SK-N-SH (cell line): ENCODE data around the gene GSTA4. TPM values are rescaled to one million over a fixed set of nuclear protein-coding genes. Genes with fewer than 3 reads are reported as not detected.

ENCODE experiments used
- CTCF ChIA-PET: fragments of 300-600, 350-600 bp; formaldehyde crosslinking; extraction: SDS; loops from one replicate; lab custom pipeline; 2021; lab: Yijun Ruan, JAX
- POLR2A ChIA-PET: fragments of 350-600 bp; sonication (Branson Sonifier 250); formaldehyde crosslinking; extraction: SDS; loops from one replicate; lab custom pipeline; 2020; ENCODE audit warnings: antibody characterized with exemption, inconsistent platforms; lab: Yijun Ruan, JAX
- DNase-seq: peaks from one replicate; pipeline ENCODE4 v3.0.0; 2012
- H2AFZ ChIP-seq: fragments of 200-600 bp; sonication (generic); 2 replicates; pipeline ENCODE4 v1.8.1; 2016; ENCODE audit warnings: antibody characterized with exemption, mild to moderate bottlenecking, low read depth
- H3F3A ChIP-seq: fragments of 200-600 bp; sonication (generic); replicated peaks from 2 replicates; pipeline ENCODE3; 2016; ENCODE audit warnings: antibody characterized with exemption, mild to moderate bottlenecking; ENCODE audit not compliant: insufficient read depth
- H3K27ac ChIP-seq, 2 experiments: fragments of 200-500 bp in 1 of 2; fragments of 200-600 bp in 1 of 2; sonication (Bioruptor generic) in 1 of 2; sonication (generic), shearing (Covaris generic) in 1 of 2; 2 replicates each; pipeline versions ENCODE4 v1.5.1 to v1.6.1; 2014 to 2016; ENCODE audit warnings: low read depth in 2 of 2, inconsistent platforms in 1 of 2, low read length in 1 of 2, mild to moderate bottlenecking in 1 of 2, mixed read lengths in 1 of 2
- H3K27me3 ChIP-seq: fragments of 200-600 bp; sonication (generic), shearing (Covaris generic); 2 replicates; pipeline ENCODE4 v1.6.1; 2016; ENCODE audit warnings: mixed run types; ENCODE audit not compliant: insufficient read depth
- H3K36me3 ChIP-seq, 2 experiments: fragments of 200-500 bp in 1 of 2; fragments of 200-600 bp in 1 of 2; sonication (Bioruptor generic) in 1 of 2; sonication (generic) in 1 of 2; replicated peaks in 1 of 2; 2 replicates each; pipeline versions ENCODE3 to v1.5.1; 2014 to 2016; ENCODE audit warnings: low read length in 1 of 2, mild to moderate bottlenecking in 1 of 2; ENCODE audit not compliant: insufficient read depth in 2 of 2, control insufficient read depth in 1 of 2
- H3K4me1 ChIP-seq, 2 experiments: fragments of 200-500 bp in 1 of 2; fragments of 200-600 bp in 1 of 2; sonication (Bioruptor generic) in 1 of 2; sonication (generic), shearing (Covaris generic) in 1 of 2; 2 replicates each; pipeline versions ENCODE4 v1.5.1 to v1.6.1; 2014 to 2016; ENCODE audit warnings: low read depth in 1 of 2, low read length in 1 of 2, mixed run types in 1 of 2; ENCODE audit not compliant: insufficient read depth in 2 of 2, control insufficient read depth in 1 of 2
- H3K4me2 ChIP-seq: fragments of 200-600 bp; sonication (generic), shearing (Covaris generic); 2 replicates; pipeline ENCODE4 v1.6.1; 2017; ENCODE audit warnings: mixed run types
- H3K4me3 ChIP-seq, 2 experiments: fragments of 200-500 bp in 1 of 2; fragments of 200-600 bp in 1 of 2; sonication (Bioruptor generic) in 1 of 2; sonication (generic), shearing (Covaris generic) in 1 of 2; 2 replicates each; pipeline versions ENCODE4 v1.5.1 to v1.8.1; 2014 to 2016; ENCODE audit warnings: low read depth in 2 of 2, inconsistent platforms in 1 of 2, low read length in 1 of 2, mild to moderate bottlenecking in 1 of 2, mixed read lengths in 1 of 2, moderate library complexity in 1 of 2
- H3K79me2 ChIP-seq: fragments of 200-600 bp; sonication (generic); 2 replicates; pipeline ENCODE4 v1.8.1; 2017; ENCODE audit warnings: mild to moderate bottlenecking; ENCODE audit not compliant: insufficient read depth
- H3K9ac ChIP-seq: fragments of 200-600 bp; sonication (generic); 2 replicates; pipeline ENCODE4 v1.6.1; 2017; ENCODE audit warnings: mixed run types
- H3K9me2 ChIP-seq: fragments of 200-600 bp; sonication (generic); 2 replicates; pipeline ENCODE4 v1.6.1; 2017; ENCODE audit warnings: mixed run types
- H3K9me3 ChIP-seq: fragments of 200-600 bp; sonication (generic); 2 replicates; pipeline ENCODE4 v1.6.1; 2017; ENCODE audit warnings: mixed run types, mild to moderate bottlenecking, moderate library complexity
- H4K20me1 ChIP-seq: fragments of 200-600 bp; sonication (generic); 2 replicates; pipeline ENCODE4 v1.6.1; 2017; ENCODE audit warnings: mild to moderate bottlenecking, mixed run types; ENCODE audit not compliant: insufficient read depth
- ELF1 ChIP-seq: IDR thresholded peaks from 2 replicates; pipeline ENCODE4 v1.4.0; 2012
- FOSL2 ChIP-seq: IDR thresholded peaks from 2 replicates; pipeline ENCODE4 v1.4.0; 2012; ENCODE audit warnings: low read depth, mild to moderate bottlenecking, moderate library complexity, borderline replicate concordance
- JUND ChIP-seq: IDR thresholded peaks from 2 replicates; pipeline ENCODE4 v1.4.0; 2012
- MAX ChIP-seq: IDR thresholded peaks from 2 replicates; pipeline ENCODE4 v1.4.0; 2012; ENCODE audit warnings: low read depth
- NFIC ChIP-seq: IDR thresholded peaks from 2 replicates; pipeline ENCODE4 v1.4.0; 2012; ENCODE audit warnings: borderline replicate concordance
- NRF1 ChIP-seq: IDR thresholded peaks from 2 replicates; pipeline ENCODE4 v1.6.1; 2012; ENCODE audit warnings: low read depth, mild to moderate bottlenecking, low read length
- PBX3 ChIP-seq: IDR thresholded peaks from 2 replicates; pipeline ENCODE4; 2012
- POLR2AphosphoS5 ChIP-seq: IDR thresholded peaks from 2 replicates; pipeline ENCODE4 v1.6.1; 2012; ENCODE audit warnings: low read depth, low read length
- RAD21 ChIP-seq: IDR thresholded peaks from 2 replicates; pipeline ENCODE4 v1.6.1; 2012; ENCODE audit warnings: mild to moderate bottlenecking, low read length
- RCOR1 ChIP-seq: fragments of 150-350 bp; IDR thresholded peaks from 2 replicates; pipeline ENCODE4 v1.6.1; 2017; ENCODE audit warnings: antibody characterized with exemption, low read length
- REST ChIP-seq: IDR thresholded peaks from 2 replicates; pipeline ENCODE4 v1.6.1; 2012; ENCODE audit warnings: mild to moderate bottlenecking, low read depth, low read length, moderate library complexity
- SMC3 ChIP-seq: IDR thresholded peaks from 2 replicates; pipeline ENCODE4 v1.6.1; 2012; ENCODE audit warnings: low read depth, low read length, improper control_type of control experiment
- TCF12 ChIP-seq: IDR thresholded peaks from 2 replicates; pipeline ENCODE4 v1.4.0; 2012
- YY1 ChIP-seq: IDR thresholded peaks from 2 replicates; pipeline ENCODE4 v1.4.0; 2012; ENCODE audit warnings: low read depth, mild to moderate bottlenecking
- WGBS: methylation state at CpG from one replicate; pipeline ENCODE4 v1.1.6; 2017; ENCODE audit warnings: low lambda C conversion rate; 5-methylcytosine and 5-hydroxymethylcytosine counted together
- polyA plus RNA-seq, 3 experiments: library from polyadenylated mRNA; depleted of rRNA; stranded (reverse); fragments of >200 nt; gene quantifications; 2 replicates each; pipeline ENCODE4 v1.2.3, GENCODE V29; 2012
- TF ChIP-seq, protein P1 (sequence below): fragments of 150-350 bp; IDR thresholded peaks from 2 replicates; pipeline ENCODE4 v1.6.1; 2017; ENCODE audit warnings: antibody characterized with exemption, low read length, low read depth, borderline replicate concordance

Gene GSTA4
- polyA plus RNA-seq, 1 of the 3 experiments (the other 2 are of a cell fraction) = 28.3 TPM

- Histone ChIP-seq H3K36me3 (peaks cover 13 to 17% of the 10 kb centered on the region in 2 experiments), H3K4me1 (peaks cover 3 to 67% of the 10 kb centered on the region in 2 experiments), H3F3A (peaks cover 53% of the 10 kb centered on the region), H3K27me3 (no peaks in the 10 kb centered on the region), H2AFZ (no peak overlapping the region), H3K4me3 (peak overlapping the region in 1 of 2 experiments; percentile 16; a peak in 1 of 4 replicates), H3K9me2 (no peaks in the 10 kb centered on the region), H3K27ac (peak overlapping the region in 1 of 2 experiments; percentile 96), H3K79me2 (peaks cover 40% of the 10 kb centered on the region), H3K4me2 (peak overlapping the region; percentile 68), H3K9me3 (no peaks in the 10 kb centered on the region), H4K20me1 (no peaks in the 10 kb centered on the region), H3K9ac (peak overlapping the region; percentile 69)
- DNase-seq = no peak
- ChIA-PET POLR2A (no interaction called here), CTCF (no interaction called here)
- TF ChIP-seq ELF1 (no peak), PBX3 (no peak), NFIC (no peak), RCOR1 (no peak), SMC3 (no peak), JUND (no peak), NRF1 (no peak), TCF12 (no peak), POLR2AphosphoS5 (no peak), FOSL2 (no peak), YY1 (no peak), MAX (no peak), RAD21 (no peak), REST (no peak)
- TF ChIP-seq, protein P1, sequence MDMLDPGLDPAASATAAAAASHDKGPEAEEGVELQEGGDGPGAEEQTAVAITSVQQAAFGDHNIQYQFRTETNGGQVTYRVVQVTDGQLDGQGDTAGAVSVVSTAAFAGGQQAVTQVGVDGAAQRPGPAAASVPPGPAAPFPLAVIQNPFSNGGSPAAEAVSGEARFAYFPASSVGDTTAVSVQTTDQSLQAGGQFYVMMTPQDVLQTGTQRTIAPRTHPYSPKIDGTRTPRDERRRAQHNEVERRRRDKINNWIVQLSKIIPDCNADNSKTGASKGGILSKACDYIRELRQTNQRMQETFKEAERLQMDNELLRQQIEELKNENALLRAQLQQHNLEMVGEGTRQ = no peak
- WGBS = 68% methylated on average over 4 of the region's 4 CpGs
Measured at GRCh38 chr6:53044572-53044971, 49.5 kb upstream of the GSTA4 start.
